ENCODE measurements around the gene FABP6. TPM values are rescaled to one million over a fixed set of nuclear protein-coding genes. Genes with fewer than 3 reads are reported as not detected.

Gene FABP6
- total RNA-seq, 1 donor from 2014 or later, result 4.9 TPM

DNA sequence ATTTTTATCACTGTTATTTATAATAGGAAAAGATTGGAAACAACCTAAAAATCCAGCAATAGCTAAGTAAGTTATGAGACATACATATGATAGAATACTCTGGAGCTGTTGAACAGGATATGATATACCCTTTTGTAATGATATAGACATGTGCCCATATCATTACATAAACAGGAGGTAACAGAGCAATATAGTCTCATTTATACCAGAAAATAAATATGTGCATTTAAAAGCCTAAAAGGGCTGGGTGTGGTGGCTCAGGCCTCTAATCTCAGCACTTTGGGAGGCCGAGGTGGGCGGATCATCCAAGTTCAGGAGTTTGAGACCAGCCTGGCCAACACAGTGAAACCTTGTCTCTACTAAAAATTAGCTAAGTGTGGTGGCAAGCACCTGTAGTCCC is 2.3 kb upstream of the FABP6 start:
- Histone ChIP-seq H3K4me1 (no peaks in the 10 kb centered on the region), H3K9me3 (no peaks in the 10 kb centered on the region), H3K27ac (no peak overlapping the region), H3K36me3 (no peaks in the 10 kb centered on the region), H3K4me3 (no peak overlapping the region), H3K27me3 (ENCODE audit: low read depth) (no peaks in the 10 kb centered on the region)
- TF ChIP-seq, protein P1, sequence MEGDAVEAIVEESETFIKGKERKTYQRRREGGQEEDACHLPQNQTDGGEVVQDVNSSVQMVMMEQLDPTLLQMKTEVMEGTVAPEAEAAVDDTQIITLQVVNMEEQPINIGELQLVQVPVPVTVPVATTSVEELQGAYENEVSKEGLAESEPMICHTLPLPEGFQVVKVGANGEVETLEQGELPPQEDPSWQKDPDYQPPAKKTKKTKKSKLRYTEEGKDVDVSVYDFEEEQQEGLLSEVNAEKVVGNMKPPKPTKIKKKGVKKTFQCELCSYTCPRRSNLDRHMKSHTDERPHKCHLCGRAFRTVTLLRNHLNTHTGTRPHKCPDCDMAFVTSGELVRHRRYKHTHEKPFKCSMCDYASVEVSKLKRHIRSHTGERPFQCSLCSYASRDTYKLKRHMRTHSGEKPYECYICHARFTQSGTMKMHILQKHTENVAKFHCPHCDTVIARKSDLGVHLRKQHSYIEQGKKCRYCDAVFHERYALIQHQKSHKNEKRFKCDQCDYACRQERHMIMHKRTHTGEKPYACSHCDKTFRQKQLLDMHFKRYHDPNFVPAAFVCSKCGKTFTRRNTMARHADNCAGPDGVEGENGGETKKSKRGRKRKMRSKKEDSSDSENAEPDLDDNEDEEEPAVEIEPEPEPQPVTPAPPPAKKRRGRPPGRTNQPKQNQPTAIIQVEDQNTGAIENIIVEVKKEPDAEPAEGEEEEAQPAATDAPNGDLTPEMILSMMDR (IDR thresholded peaks at IDR 0.05), result no peak
- no peak for ATAC-seq
- intact Hi-C loops (cut with DNase I), result no loop called here
- no peak for DNase-seq

- intact Hi-C loops (cut with DNase I), result no loop called here
- Histone ChIP-seq H3K27ac (peak overlapping the region; percentile 41), H3K27me3 (ENCODE audit: low read depth) (no peaks in the 10 kb centered on the region), H3K4me1 (no peaks in the 10 kb centered on the region), H3K36me3 (no peaks in the 10 kb centered on the region), H3K4me3 (no peak overlapping the region), H3K9me3 (no peaks in the 10 kb centered on the region)
- TF ChIP-seq, protein P1 (IDR thresholded peaks at IDR 0.05), result no peak
- ATAC-seq, result peak; percentile 87 to 94
- peak; percentile 70 for DNase-seq
These were observed 1.6 kb downstream of the FABP6 start for GRCh38 chr5:160230686-160231527.

DNA sequence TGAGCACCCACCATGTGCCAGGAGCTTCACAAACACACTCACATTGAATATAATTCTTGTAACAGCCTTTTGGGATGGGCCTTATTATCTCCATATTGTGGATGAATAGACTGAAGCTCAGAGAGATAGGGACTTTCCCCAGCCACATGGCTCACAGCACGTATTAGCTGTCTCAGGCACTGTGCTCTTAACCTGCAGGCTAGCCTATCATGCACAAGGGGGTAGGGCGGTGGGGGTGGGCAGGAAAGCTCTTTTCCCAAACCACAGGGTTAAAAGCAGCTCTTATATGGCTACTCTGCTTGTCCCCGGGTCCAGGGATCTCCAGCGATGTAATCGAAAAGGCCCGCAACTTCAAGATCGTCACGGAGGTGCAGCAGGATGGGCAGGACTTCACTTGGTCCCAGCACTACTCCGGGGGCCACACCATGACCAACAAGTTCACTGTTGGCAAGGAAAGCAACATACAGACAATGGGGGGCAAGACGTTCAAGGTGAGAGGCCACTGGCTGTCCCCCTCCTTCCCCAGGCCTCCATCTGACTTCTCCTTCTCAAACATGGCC is 2.6 kb downstream of the FABP6 start:
- TF ChIP-seq, protein P1 (IDR thresholded peaks at IDR 0.05), result no peak
- ATAC-seq (no peak), DNase-seq (no peak)
- Histone ChIP-seq H3K36me3 (no peaks in the 10 kb centered on the region), H3K4me3 (no peak overlapping the region), H3K4me1 (no peaks in the 10 kb centered on the region), H3K27me3 (ENCODE audit: low read depth) (no peaks in the 10 kb centered on the region), H3K9me3 (no peaks in the 10 kb centered on the region), H3K27ac (no peak overlapping the region)
- intact Hi-C loops (cut with DNase I), result no loop called here

DNA sequence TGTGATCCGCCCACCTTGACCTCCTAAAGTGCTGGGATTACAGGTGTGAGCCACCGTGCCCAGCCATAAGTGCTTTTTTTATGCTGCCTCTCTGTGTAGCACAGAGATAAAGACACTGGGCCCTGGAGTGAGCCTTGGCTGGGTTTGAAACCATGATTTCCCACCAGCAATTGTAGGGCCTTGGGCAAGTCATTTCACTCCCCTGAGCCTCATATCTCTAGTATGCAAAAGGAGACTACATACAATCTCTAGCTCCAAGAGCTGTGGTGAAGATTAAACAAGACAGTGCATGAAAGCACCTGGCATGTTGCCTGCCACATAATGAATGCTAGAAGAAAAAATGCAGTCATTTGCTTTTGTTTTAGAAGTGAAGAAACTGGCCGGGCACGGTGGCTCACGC is 3.9 kb downstream of the FABP6 start:
- intact Hi-C loops (cut with DNase I), result no loop called here
- no peaks in the 10 kb centered on the region for H3K4me1 ChIP-seq
- no peak overlapping the region for H3K27ac ChIP-seq

GRCh38 chr5:160235731-160236130 is 6.4 kb downstream of the FABP6 start:
- no peaks in the 10 kb centered on the region for H3K4me1 ChIP-seq
- H3K27ac ChIP-seq, result no peak overlapping the region
- DNase-seq (no peak), ATAC-seq (no peak)
- H3K36me3 ChIP-seq, result no peaks in the 10 kb centered on the region
- no peaks in the 10 kb centered on the region for H3K9me3 ChIP-seq
- H3K4me3 ChIP-seq, result no peak overlapping the region
- H3K27me3 ChIP-seq (ENCODE audit: low read depth), result peaks cover 3% of the 10 kb centered on the region
- TF ChIP-seq, protein P1 (IDR thresholded peaks at IDR 0.05), result no peak
- intact Hi-C loops (cut with DNase I), result no loop called here

More for the DNA sequence above, 3.9 kb downstream of the FABP6 start:
- ATAC-seq, result no peak
- no peak for DNase-seq
- Histone ChIP-seq H3K27me3 (ENCODE audit: low read depth) (no peaks in the 10 kb centered on the region), H3K9me3 (no peaks in the 10 kb centered on the region), H3K36me3 (no peaks in the 10 kb centered on the region), H3K4me3 (no peak overlapping the region)
- TF ChIP-seq, protein P1 (IDR thresholded peaks at IDR 0.05), result no peak
